Stimulated activated CD8-positive, alpha-beta memory T cell treated with anti-CD3 and anti-CD28 coated beads, Interleukin-7, amount 100 ng/mL, for 4 hours (primary cell): ENCODE data around the gene PACRG.
"Not testable (repeated sequence)": the region's sequence is repeated elsewhere in the genome, so short reads cannot be mapped to it uniquely, and the experiment has no call there.

Experiments used
- DNase-seq, 2 donors: peaks; one replicate each; pipeline ENCODE4 v3.0.0-alpha.2; 2020; ENCODE audit warnings: low read depth in 2 of 2

PACRG gene

GRCh38 chr6:163313981-163314380 lies 586.2 kb downstream of the PACRG start:
- no peak for DNase-seq

- DNase-seq = no peak
Observed at GRCh38 chr6:163314791-163315470, 587.2 kb downstream of the PACRG start.

GRCh38 chr6:163316866-163317495 lies 589.2 kb downstream of the PACRG start:
- DNase-seq = not testable (repeated sequence)

GRCh38 chr6:163318071-163318786 lies 590.5 kb downstream of the PACRG start:
- DNase-seq = no peak

- no peak for DNase-seq
Observed at GRCh38 chr6:163319609-163320366, 592.0 kb downstream of the PACRG start.

GRCh38 chr6:163320402-163320801 lies 592.6 kb downstream of the PACRG start:
- no peak for DNase-seq

- DNase-seq = no peak
Observed at GRCh38 chr6:163320804-163321203, 593.0 kb downstream of the PACRG start.

- no peak for DNase-seq
Observed at GRCh38 chr6:163321717-163322116, 593.9 kb downstream of the PACRG start.

- no peak for DNase-seq
Observed at GRCh38 chr6:163323274-163323673, 595.5 kb downstream of the PACRG start.

GRCh38 chr6:163323705-163324104 lies 595.9 kb downstream of the PACRG start:
- no peak for DNase-seq

GRCh38 chr6:163324326-163324687 lies 596.5 kb downstream of the PACRG start:
- no peak for DNase-seq

- no peak for DNase-seq
Observed at GRCh38 chr6:163324688-163325389, 597.1 kb downstream of the PACRG start.

GRCh38 chr6:163325390-163325784 lies 597.6 kb downstream of the PACRG start:
- DNase-seq = no peak

- no peak for DNase-seq
Observed at GRCh38 chr6:163327165-163327880, 599.5 kb downstream of the PACRG start.

GRCh38 chr6:163327921-163328320 lies 600.1 kb downstream of the PACRG start:
- DNase-seq = no peak

GRCh38 chr6:163328411-163328810 lies 600.6 kb downstream of the PACRG start:
- no peak for DNase-seq

- no peak for DNase-seq
Observed at GRCh38 chr6:163329991-163330390, 602.2 kb downstream of the PACRG start.

- no peak for DNase-seq
Observed at GRCh38 chr6:163331245-163331644, 603.5 kb downstream of the PACRG start.

- DNase-seq = no peak
Observed at GRCh38 chr6:163332575-163332974, 604.8 kb downstream of the PACRG start.

GRCh38 chr6:163333038-163333437 lies 605.3 kb downstream of the PACRG start:
- DNase-seq = no peak
